Astrocyte (in vitro differentiated cells and primary cell): ENCODE results near the gene PRKCE.

ENCODE experiments used
- CTCF ChIP-seq: IDR thresholded peaks from 2 replicates; pipeline ENCODE4 v1.5.1; 2011; ENCODE audit warnings: low read depth, mild to moderate bottlenecking, inconsistent platforms, low read length, moderate library complexity; ENCODE audit not compliant: insufficient read depth
- EZH2 ChIP-seq: IDR thresholded peaks from 2 replicates; pipeline ENCODE4 v1.6.1; 2012; ENCODE audit warnings: mild to moderate bottlenecking, low read length, inconsistent platforms; ENCODE audit not compliant: insufficient read depth

GRCh38 chr2:46025081-46025480 lies 373.6 kb downstream of the PRKCE start:
- TF ChIP-seq CTCF (no peak), EZH2 (no peak)
